ENCODE measurements around the gene MCM3AP.
A peak's percentile ranks its signal among the peaks of the same experiment; 100 is the strongest.
"Not testable (repeated sequence)": the region's sequence is repeated elsewhere in the genome, so short reads cannot be mapped to it uniquely, and the experiment has no call there.

Gene MCM3AP

DNA sequence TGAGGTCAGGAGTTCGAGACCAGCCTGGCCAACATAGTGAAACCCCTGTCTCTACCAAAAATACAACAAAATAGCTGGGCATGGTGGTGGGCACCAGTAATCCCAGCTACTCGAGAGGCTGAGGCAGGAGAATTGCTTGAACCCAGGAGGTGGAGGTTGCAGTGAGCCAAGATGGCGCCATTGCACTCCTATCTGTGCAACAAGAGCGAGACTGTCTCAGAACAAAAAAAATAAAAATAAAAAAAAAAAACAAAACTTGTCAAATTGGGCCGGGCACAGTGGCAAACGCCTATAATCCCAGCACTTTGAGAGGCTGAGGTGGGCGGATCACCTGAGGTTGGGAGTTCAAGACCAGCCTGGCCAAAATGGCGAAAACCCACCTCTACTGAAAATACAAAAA lies 24.8 kb upstream of the MCM3AP start:
- not testable (repeated sequence) for DNase-seq

DNA sequence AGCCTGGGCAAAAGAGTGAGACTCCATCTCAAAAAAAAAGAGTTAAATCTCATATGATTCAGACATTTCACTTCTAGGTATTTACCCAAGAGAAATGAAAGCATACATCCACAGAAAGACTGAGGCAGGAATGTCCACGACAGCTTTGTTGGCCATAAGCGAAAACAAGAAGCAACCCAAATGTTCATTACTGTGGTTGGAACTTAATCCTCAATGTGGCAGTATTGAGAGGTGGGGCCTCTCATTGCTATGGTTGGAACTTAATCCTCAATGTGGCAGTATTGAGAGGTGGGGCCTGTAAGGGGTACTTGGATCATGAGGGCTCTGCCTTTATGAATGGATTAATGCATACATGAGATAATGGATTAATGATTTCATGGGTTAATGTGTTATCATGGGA lies 23.0 kb upstream of the MCM3AP start:
- no peak for DNase-seq

DNA sequence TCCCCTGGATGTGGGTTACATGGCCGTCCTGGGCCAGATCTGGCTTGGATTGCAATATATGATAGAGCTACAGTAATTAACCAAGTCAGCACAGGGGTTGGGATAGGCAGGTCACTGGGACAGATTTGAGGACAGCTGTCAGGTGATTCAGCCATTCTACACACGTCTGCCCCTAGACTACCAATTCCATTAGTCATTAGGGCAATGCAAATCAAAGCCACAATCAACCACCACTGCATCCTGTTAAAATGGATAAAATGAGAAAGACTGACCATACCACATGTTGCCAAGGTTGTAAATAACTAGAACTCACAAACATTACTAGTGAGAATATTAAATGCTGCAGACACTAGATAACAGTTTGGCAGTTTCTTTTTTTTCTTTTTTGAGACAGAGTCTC lies 22.2 kb upstream of the MCM3AP start:
- no peak for DNase-seq

- DNase-seq = no peak
These were observed 19.5 kb upstream of the MCM3AP start for GRCh38 chr21:46304955-46305354.

GRCh38 chr21:46304437-46304836 lies 19.0 kb upstream of the MCM3AP start:
- DNase-seq = no peak

DNA sequence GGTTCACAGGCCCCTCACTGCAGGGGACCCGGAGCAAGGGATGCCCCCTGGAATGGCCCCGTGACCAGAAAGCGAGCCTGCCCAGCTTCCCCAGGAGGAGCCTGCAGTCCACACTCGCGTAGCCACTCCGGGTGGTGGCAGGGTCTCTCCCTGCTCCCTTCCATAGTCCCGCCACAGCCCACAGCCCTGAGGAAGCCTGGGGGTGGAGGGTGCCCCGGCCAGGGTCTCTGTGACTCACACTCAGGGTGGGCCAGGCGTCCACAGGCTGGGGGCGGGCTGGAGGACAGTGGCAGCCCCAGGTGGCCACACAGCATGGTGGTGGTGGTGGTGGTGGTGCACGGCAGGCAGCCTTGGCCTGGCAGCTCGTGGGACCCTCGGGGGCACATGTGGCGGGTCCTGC lies 16.3 kb upstream of the MCM3AP start:
- DNase-seq = no peak

DNA sequence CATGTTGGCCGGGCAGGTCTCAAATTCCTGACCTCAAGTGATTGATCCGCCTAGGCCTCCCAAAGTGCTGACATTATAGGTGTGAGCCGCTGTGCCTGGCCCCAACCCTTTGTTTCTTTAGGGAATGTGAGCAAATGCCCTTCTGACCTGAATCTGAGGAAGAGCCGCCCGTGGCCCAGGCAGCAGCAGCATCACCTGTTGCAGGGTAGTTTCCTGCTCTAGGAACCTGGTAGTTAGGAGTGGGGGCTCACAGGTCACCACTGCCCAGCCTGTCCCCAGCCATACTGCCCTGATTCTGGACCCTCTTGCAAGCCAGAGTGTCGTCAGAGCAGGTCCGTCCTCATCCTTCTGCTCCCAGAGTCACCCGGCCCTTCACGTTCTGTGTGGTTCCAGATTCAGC lies 13.8 kb upstream of the MCM3AP start:
- DNase-seq = no peak

GRCh38 chr21:46297338-46298271 lies 12.2 kb upstream of the MCM3AP start:
- no peak for DNase-seq

DNA sequence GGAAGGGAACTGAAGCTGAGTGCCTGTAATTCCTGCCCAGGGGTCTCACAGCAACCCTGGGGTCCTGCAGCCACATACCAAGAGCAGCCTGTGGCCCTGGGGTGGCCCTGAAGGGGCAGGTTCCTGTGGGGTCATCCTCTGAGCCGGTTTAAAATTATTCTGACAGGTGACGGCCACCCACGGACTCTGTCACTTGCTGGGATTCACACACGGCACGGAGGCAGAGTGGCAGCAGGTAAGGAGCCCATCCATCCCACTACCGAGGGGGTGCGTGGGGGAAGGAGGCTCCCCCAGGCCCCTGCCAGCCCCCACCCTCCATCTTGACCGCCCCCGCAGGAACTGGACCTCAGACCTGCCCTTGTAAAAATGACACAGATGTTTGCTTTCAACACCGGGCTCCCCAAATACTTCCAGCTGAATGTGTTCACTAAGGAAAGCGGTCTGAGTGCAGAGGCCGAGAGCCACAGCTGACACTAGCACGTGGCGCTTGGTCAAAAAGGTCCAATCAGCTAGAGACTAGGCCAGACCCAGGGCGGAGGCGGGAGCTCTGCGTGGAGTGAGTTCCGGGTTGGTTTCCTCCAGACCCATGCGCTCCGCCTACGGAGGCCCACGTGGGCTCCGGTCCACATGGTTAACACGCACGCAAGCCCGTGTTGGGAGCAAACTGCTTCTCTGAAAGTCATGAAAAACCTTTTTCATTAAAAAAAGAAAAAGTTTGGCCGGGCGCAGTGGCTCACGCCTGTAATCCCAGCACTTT lies 10.8 kb upstream of the MCM3AP start:
- DNase-seq = no peak

- DNase-seq = no peak
These were observed 9.9 kb upstream of the MCM3AP start for GRCh38 chr21:46295177-46295770.

DNA sequence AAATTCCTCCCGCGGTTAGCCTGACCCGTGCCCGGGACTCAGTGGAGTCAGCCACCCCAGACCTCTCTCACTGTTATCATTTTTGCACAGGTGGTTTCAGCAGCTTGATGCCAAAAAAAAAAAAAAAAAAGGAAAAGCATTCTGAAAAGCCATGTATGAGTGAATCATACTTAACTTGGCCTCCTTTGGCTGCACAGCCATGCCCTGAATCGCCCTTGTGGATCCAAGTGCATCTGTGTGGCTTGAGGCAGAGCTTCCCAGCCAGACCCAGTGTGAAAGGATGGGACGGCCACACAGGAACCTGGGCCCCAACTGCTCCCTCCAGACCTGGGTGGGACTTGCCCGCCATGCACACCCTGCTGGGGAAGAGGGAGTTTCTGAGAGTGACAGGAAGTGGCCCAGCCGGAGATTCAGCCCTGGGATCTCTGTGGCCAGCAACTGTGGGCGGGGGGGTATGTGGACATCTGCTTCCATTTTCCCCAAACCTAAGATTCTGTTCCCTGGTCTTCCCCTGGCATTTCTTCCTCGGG lies 9.3 kb upstream of the MCM3AP start:
- no peak for DNase-seq

GRCh38 chr21:46291561-46291960 lies 6.2 kb upstream of the MCM3AP start:
- DNase-seq = no peak

DNA sequence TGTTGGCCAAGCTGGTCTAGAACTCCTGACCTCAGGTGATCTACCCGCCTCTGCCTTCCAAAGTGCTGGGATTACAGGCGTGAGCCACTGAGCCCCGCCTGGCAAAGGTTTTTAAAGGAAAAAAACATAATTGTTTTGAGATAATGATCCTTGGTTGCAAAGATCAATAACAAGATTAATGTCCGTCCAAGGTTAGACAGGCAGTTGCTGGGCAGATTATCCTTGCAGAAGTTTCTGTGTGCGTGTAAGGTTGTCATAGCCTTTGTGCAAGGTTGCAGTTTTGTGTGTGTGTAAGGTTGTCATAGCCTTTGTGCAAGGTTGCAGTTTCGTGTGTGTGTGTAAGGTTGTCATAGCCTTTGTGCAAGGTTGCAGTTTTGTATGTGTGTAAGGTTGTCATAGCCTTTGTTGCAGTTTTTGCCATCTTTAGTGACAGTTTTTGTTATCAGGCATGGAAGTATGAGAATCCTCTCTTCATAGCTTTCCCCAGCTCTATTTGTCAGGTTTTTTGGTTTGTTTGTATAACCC lies 4.3 kb upstream of the MCM3AP start:
- no peak for DNase-seq

DNA sequence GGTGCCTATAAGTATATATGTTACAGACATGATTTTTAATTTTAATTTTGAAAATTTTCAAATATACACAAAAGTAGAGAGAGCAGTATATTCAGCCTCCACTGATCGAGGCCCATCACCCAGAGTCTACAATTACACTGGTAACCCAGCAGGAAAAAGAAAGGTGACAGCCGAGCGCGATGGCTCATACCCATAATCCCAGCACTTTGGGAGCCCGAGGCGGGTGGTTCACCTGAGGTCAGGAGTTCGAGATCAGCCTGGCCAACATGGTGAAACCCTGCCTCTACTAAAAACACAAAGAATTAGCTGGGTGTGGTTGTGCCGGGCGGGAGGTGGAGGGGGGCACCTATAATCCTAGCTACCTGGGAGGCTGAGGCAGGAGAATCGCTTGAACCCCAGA lies 2.1 kb upstream of the MCM3AP start:
- DNase-seq = no peak

- DNase-seq = no peak
These were observed 1.2 kb upstream of the MCM3AP start for GRCh38 chr21:46286648-46287002.

GRCh38 chr21:46285761-46286647 lies 593 bp upstream of the MCM3AP start, which contains the start of gene YBEY:
TSS of gene YBEY (plus strand) at chr21:46286342. CDS start at chr21:46286914, 572 bp downstream.
- peak; percentile 57 for DNase-seq

GRCh38 chr21:46284733-46285132 lies 678 bp downstream of the MCM3AP start:
- no peak for DNase-seq

DNA sequence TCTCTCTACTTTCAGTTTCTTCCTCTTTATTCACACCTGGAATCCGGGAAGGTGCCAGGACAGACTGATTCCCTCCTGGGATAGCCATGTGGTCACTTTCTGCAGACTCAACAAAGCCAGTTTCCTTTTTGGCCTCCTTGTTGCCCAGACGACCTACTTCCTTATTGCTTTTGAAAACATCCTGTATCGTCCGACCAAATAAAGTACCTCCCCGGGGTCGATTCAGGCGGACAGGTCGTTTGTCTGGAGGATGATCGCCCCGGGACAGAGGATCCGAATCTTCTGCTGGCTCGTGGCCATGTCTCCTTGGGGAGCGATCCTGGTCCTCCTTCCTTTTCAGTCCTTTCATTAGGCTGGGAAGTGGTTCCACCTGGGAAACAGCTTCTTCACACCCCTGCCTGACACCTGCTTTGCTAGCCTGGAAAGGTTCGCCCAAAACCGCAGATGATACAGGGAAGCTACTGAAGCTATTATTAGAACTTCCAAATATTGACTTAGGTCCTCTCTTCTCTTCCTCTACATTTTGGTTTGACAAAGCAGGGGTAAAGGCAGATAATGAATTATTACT lies 1.2 kb downstream of the MCM3AP start:
- no peak for DNase-seq

GRCh38 chr21:46274797-46275390 lies 10.5 kb downstream of the MCM3AP start:
- DNase-seq = no peak

DNA sequence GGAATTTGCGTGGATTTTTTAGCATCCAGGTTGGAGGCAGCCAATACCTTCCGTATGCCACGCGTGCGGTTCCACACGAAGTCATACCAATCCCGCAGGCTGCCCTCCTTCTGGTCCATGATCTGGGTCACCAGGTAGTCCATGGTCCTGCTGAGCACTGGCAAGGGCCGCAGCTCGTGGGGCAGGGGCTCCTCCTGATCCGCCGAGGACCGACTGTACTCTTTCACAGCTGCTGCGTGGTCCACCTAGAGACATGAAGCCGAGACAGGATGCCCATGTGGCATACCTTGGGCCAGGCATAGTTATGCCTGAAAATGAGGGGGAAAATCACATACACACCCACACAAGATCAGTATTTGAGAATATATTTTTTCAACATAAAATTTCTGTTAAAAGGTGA lies 12.1 kb downstream of the MCM3AP start:
- no peak for DNase-seq

GRCh38 chr21:46269466-46269865 lies 15.9 kb downstream of the MCM3AP start:
- DNase-seq = no peak
